Activated CD8-positive, alpha-beta memory T cell treated with anti-CD3 and anti-CD28 coated beads, Interleukin-2, amount 10 ng/mL, durations not matched to agents 7 days and 5 days (primary cell): ENCODE data around the gene ARL6IP4. TPM values are rescaled to one million over a fixed set of nuclear protein-coding genes. Genes with fewer than 3 reads are reported as not detected.
A peak's percentile ranks its signal among the peaks of the same experiment; 100 is the strongest.

ENCODE experiments used
- ATAC-seq: fragments of 150-1000 bp; cut with Tn5 transposase; one replicate; pipeline ENCODE4 v1.10.0; 2021; ENCODE audit warnings: moderate library complexity
- CTCF ChIA-PET: fragments of 350-600 bp; sonication (Branson Sonifier 250); formaldehyde crosslinking; loops from one replicate; lab custom pipeline; 2021; ENCODE audit warnings: antibody characterized with exemption; lab: Charles Lee
- DNase-seq: peaks from one replicate; pipeline ENCODE4 v3.0.0-alpha.2; 2020
- H3K27ac Mint-ChIP-seq: one replicate; pipeline ENCODE4 v1.8.0; 2021; ENCODE audit warnings: mild to moderate bottlenecking, mixed read lengths
- H3K27me3 Mint-ChIP-seq: one replicate; pipeline ENCODE4 v1.8.0; 2021; ENCODE audit warnings: mixed read lengths
- H3K36me3 Mint-ChIP-seq: one replicate; pipeline ENCODE4 v1.8.0; 2021; ENCODE audit warnings: mild to moderate bottlenecking, mixed read lengths
- H3K4me1 Mint-ChIP-seq: one replicate; pipeline ENCODE4 v1.8.0; 2021; ENCODE audit warnings: mixed read lengths
- H3K4me3 Mint-ChIP-seq: one replicate; pipeline ENCODE4 v1.8.0; 2021; ENCODE audit warnings: mild to moderate bottlenecking, moderate library complexity, mixed read lengths
- H3K9me3 Mint-ChIP-seq: one replicate; pipeline ENCODE4 v1.8.0; 2022; ENCODE audit warnings: low read depth, mixed read lengths
- total RNA-seq, 2 experiments: library from RNA; stranded (reverse); gene quantifications; one replicate each; pipeline ENCODE4 v1.2.3, GENCODE V29; 2021

The ARL6IP4 gene
- total RNA-seq, 2 experiments from 2014 or later = 169 to 216 TPM

GRCh38 chr12:122984612-122985337 is 4.3 kb downstream of the ARL6IP4 start:
- Mint-ChIP-seq H3K4me3 (no peak overlapping the region), H3K27ac (peak overlapping the region; percentile 17), H3K36me3 (peaks cover 6% of the 10 kb centered on the region), H3K27me3 (no peaks in the 10 kb centered on the region), H3K4me1 (peaks cover 38% of the 10 kb centered on the region), H3K9me3 (no peaks in the 10 kb centered on the region)
- ATAC-seq = no peak
- DNase-seq = no peak
- CTCF ChIA-PET = no interaction called here

- no peak overlapping the region for H3K4me3 Mint-ChIP-seq
- CTCF ChIA-PET = no interaction called here
- no peak for DNase-seq
- H3K4me1 Mint-ChIP-seq = peaks cover 34% of the 10 kb centered on the region
- H3K36me3 Mint-ChIP-seq = peaks cover 6% of the 10 kb centered on the region
- H3K9me3 Mint-ChIP-seq = no peaks in the 10 kb centered on the region
- H3K27me3 Mint-ChIP-seq = no peaks in the 10 kb centered on the region
- H3K27ac Mint-ChIP-seq = peak overlapping the region; percentile 24
- ATAC-seq = no peak
These were observed 5.1 kb downstream of the ARL6IP4 start for GRCh38 chr12:122985338-122986257.

GRCh38 chr12:122986258-122986871 is 5.9 kb downstream of the ARL6IP4 start:
- no peak for DNase-seq
- no peak for ATAC-seq
- CTCF ChIA-PET = no interaction called here
- Mint-ChIP-seq H3K4me3 (no peak overlapping the region), H3K27me3 (no peaks in the 10 kb centered on the region), H3K4me1 (peaks cover 34% of the 10 kb centered on the region), H3K9me3 (no peaks in the 10 kb centered on the region), H3K36me3 (peaks cover 6% of the 10 kb centered on the region), H3K27ac (no peak overlapping the region)

- CTCF ChIA-PET = interaction anchor here (1.0 kb wide), 1 partner anchor 29 kb away, joined by 3 read pairs; no protein-coding TSS in a partner anchor
- Mint-ChIP-seq H3K4me1 (peaks cover 26% of the 10 kb centered on the region), H3K4me3 (no peak overlapping the region), H3K36me3 (no peaks in the 10 kb centered on the region), H3K9me3 (no peaks in the 10 kb centered on the region), H3K27ac (no peak overlapping the region), H3K27me3 (no peaks in the 10 kb centered on the region)
- ATAC-seq (no peak), DNase-seq (no peak)
These were observed 6.8 kb downstream of the ARL6IP4 start for GRCh38 chr12:122987086-122987951.

GRCh38 chr12:122988036-122988435 is 7.6 kb downstream of the ARL6IP4 start:
- Mint-ChIP-seq H3K9me3 (no peaks in the 10 kb centered on the region), H3K36me3 (no peaks in the 10 kb centered on the region), H3K27me3 (no peaks in the 10 kb centered on the region), H3K4me3 (no peak overlapping the region), H3K4me1 (peaks cover 19% of the 10 kb centered on the region), H3K27ac (no peak overlapping the region)
- CTCF ChIA-PET = interaction anchor here (1.0 kb wide), 1 partner anchor 29 kb away, joined by 3 read pairs; no protein-coding TSS in a partner anchor
- no peak for DNase-seq
- no peak for ATAC-seq

GRCh38 chr12:122988612-122989212 is 8.2 kb downstream of the ARL6IP4 start:
- H3K4me3 Mint-ChIP-seq = no peak overlapping the region
- H3K27ac Mint-ChIP-seq = no peak overlapping the region
- H3K27me3 Mint-ChIP-seq = no peaks in the 10 kb centered on the region
- DNase-seq (no peak), ATAC-seq (no peak)
- CTCF ChIA-PET = interaction anchor here (0.9 to 1.0 kb wide), 2 partner anchors 30 to 86 kb away, joined by 3 to 4 read pairs; no protein-coding TSS in a partner anchor
- peaks cover 18% of the 10 kb centered on the region for H3K4me1 Mint-ChIP-seq
- no peaks in the 10 kb centered on the region for H3K9me3 Mint-ChIP-seq
- H3K36me3 Mint-ChIP-seq = no peaks in the 10 kb centered on the region

- Mint-ChIP-seq H3K9me3 (no peaks in the 10 kb centered on the region), H3K27ac (no peak overlapping the region), H3K4me1 (peaks cover 12% of the 10 kb centered on the region), H3K36me3 (no peaks in the 10 kb centered on the region), H3K4me3 (no peak overlapping the region), H3K27me3 (no peaks in the 10 kb centered on the region)
- DNase-seq (no peak), ATAC-seq (no peak)
- CTCF ChIA-PET = interaction anchor here (0.9 kb wide), 1 partner anchor 86 kb away, joined by 4 read pairs; no protein-coding TSS in a partner anchor
These were observed 8.9 kb downstream of the ARL6IP4 start for GRCh38 chr12:122989225-122989839.

GRCh38 chr12:122989874-122990419 is 9.5 kb downstream of the ARL6IP4 start:
- H3K9me3 Mint-ChIP-seq = no peaks in the 10 kb centered on the region

GRCh38 chr12:122990561-122990960 is 10.1 kb downstream of the ARL6IP4 start:
- no peaks in the 10 kb centered on the region for H3K36me3 Mint-ChIP-seq
- DNase-seq = no peak
- H3K27ac Mint-ChIP-seq = no peak overlapping the region
- H3K9me3 Mint-ChIP-seq = no peaks in the 10 kb centered on the region
- CTCF ChIA-PET = no interaction called here
- peaks cover 6% of the 10 kb centered on the region for H3K4me1 Mint-ChIP-seq
- ATAC-seq = no peak
- no peak overlapping the region for H3K4me3 Mint-ChIP-seq
- H3K27me3 Mint-ChIP-seq = no peaks in the 10 kb centered on the region

More at GRCh38 chr12:122989874-122990419, 9.5 kb downstream of the ARL6IP4 start:
- ATAC-seq (no peak), DNase-seq (no peak)
- Mint-ChIP-seq H3K27me3 (no peaks in the 10 kb centered on the region), H3K4me3 (no peak overlapping the region), H3K27ac (no peak overlapping the region), H3K4me1 (peaks cover 8% of the 10 kb centered on the region), H3K36me3 (no peaks in the 10 kb centered on the region)
- CTCF ChIA-PET = no interaction called here

GRCh38 chr12:122990961-122991622 is 10.6 kb downstream of the ARL6IP4 start:
- ATAC-seq = no peak
- CTCF ChIA-PET = no interaction called here
- no peak for DNase-seq
- no peaks in the 10 kb centered on the region for H3K36me3 Mint-ChIP-seq
- no peak overlapping the region for H3K4me3 Mint-ChIP-seq
- peaks cover 6% of the 10 kb centered on the region for H3K4me1 Mint-ChIP-seq
- no peaks in the 10 kb centered on the region for H3K9me3 Mint-ChIP-seq
- H3K27ac Mint-ChIP-seq = no peak overlapping the region
- H3K27me3 Mint-ChIP-seq = no peaks in the 10 kb centered on the region

GRCh38 chr12:122991623-122992275 is 11.3 kb downstream of the ARL6IP4 start:
- DNase-seq (no peak), ATAC-seq (no peak)
- CTCF ChIA-PET = no interaction called here
- Mint-ChIP-seq H3K36me3 (no peaks in the 10 kb centered on the region), H3K27ac (no peak overlapping the region), H3K4me3 (no peak overlapping the region), H3K9me3 (no peaks in the 10 kb centered on the region), H3K4me1 (peaks cover 6% of the 10 kb centered on the region), H3K27me3 (no peaks in the 10 kb centered on the region)
